GM12865 (cell line): ENCODE data around the gene NCK2.
A peak's percentile ranks its signal among the peaks of the same experiment; 100 is the strongest.

Source experiments
- DNase-seq: peaks from one replicate; pipeline ENCODE4 v3.0.0; 2010; ENCODE audit warnings: low read depth
- H3K4me3 ChIP-seq: 2 replicates; pipeline ENCODE4 v1.5.1; 2011; ENCODE audit warnings: mild to moderate bottlenecking, low read depth, low read length, control low read depth
- CTCF ChIP-seq: IDR thresholded peaks from 2 replicates; pipeline ENCODE4 v1.5.1; 2011; ENCODE audit warnings: low read length, control low read depth, low read depth, inconsistent platforms; ENCODE audit not compliant: insufficient read depth; ENCODE audit errors: missing control alignments

Gene NCK2

GRCh38 chr2:105925390-105925789, 180.7 kb downstream of the NCK2 start:
- DNase-seq: no peak
- TF ChIP-seq CTCF: no peak
- no peak overlapping the region for H3K4me3 ChIP-seq

- no peak overlapping the region for H3K4me3 ChIP-seq
- no peak for TF ChIP-seq CTCF
- peak; percentile 17 for DNase-seq
Measured at GRCh38 chr2:105926960-105927678, 182.4 kb downstream of the NCK2 start.

GRCh38 chr2:105928086-105928485, 183.4 kb downstream of the NCK2 start:
- H3K4me3 ChIP-seq: no peak overlapping the region
- no peak for TF ChIP-seq CTCF
- DNase-seq: no peak

- no peak for TF ChIP-seq CTCF
- H3K4me3 ChIP-seq: no peak overlapping the region
- no peak for DNase-seq
Measured at GRCh38 chr2:105928563-105928962, 183.9 kb downstream of the NCK2 start.

- no peak for TF ChIP-seq CTCF
- no peak for DNase-seq
- H3K4me3 ChIP-seq: no peak overlapping the region
Measured at GRCh38 chr2:105929516-105929915, 184.8 kb downstream of the NCK2 start.

- no peak overlapping the region for H3K4me3 ChIP-seq
- TF ChIP-seq CTCF: no peak
- DNase-seq: no peak
Measured at GRCh38 chr2:105932582-105932981, 187.9 kb downstream of the NCK2 start.

GRCh38 chr2:105933906-105934305, 189.2 kb downstream of the NCK2 start:
- TF ChIP-seq CTCF: no peak

More at GRCh38 chr2:105933906-105934305, 189.2 kb downstream of the NCK2 start:
- no peak for DNase-seq
- no peak overlapping the region for H3K4me3 ChIP-seq
